Neuronal stem cell (in vitro differentiated cells): ENCODE data around the gene SLC19A1.

Experiments
- DNase-seq: peaks from one replicate; pipeline ENCODE4 v3.0.0-alpha.2; 2013; ENCODE audit warnings: low spot score
- H2AFZ ChIP-seq: one replicate; pipeline ENCODE4 v1.6.1; 2013; ENCODE audit warnings: mild to moderate bottlenecking, low read length, inconsistent platforms
- H2AK5ac ChIP-seq: 2 replicates; pipeline ENCODE4 v1.6.1; 2013; ENCODE audit warnings: low read depth, mild to moderate bottlenecking, inconsistent platforms, low read length, moderate library complexity, mixed read lengths
- H2BK120ac ChIP-seq: 2 replicates; pipeline ENCODE4 v1.6.1; 2013; ENCODE audit warnings: low read depth, mild to moderate bottlenecking, inconsistent platforms, low read length, moderate library complexity, mixed read lengths
- H2BK12ac ChIP-seq: one replicate; pipeline ENCODE4 v1.6.1; 2013; ENCODE audit warnings: low read length, inconsistent platforms
- H2BK15ac ChIP-seq: 2 replicates; pipeline ENCODE4 v1.6.1; 2013; ENCODE audit warnings: mild to moderate bottlenecking, low read length, inconsistent platforms, mixed read lengths
- H2BK5ac ChIP-seq: one replicate; pipeline ENCODE4 v1.6.1; 2013; ENCODE audit warnings: inconsistent platforms, mild to moderate bottlenecking, low read length, moderate library complexity
- H3K14ac ChIP-seq: one replicate; pipeline ENCODE4 v1.6.1; 2013; ENCODE audit warnings: low read length, inconsistent platforms
- H3K18ac ChIP-seq: 2 replicates; pipeline ENCODE4 v1.6.1; 2013; ENCODE audit warnings: low read length, inconsistent platforms
- H3K23ac ChIP-seq: 2 replicates; pipeline ENCODE4 v1.6.1; 2013; ENCODE audit warnings: low read depth, mild to moderate bottlenecking, mixed read lengths, low read length, inconsistent platforms; ENCODE audit not compliant: poor library complexity
- H3K27ac ChIP-seq: replicated peaks from 3 replicates; pipeline ENCODE4 v1.5.1; 2013; ENCODE audit warnings: low read length, inconsistent platforms
- H3K27me3 ChIP-seq, 3 experiments: 2 replicates each; pipeline ENCODE4 v1.6.1; 2013; ENCODE audit warnings: low read length in 3 of 3, mild to moderate bottlenecking in 2 of 3, inconsistent platforms in 1 of 3, low read depth in 1 of 3, mixed read lengths in 1 of 3, moderate library complexity in 1 of 3; ENCODE audit not compliant: control insufficient read depth in 3 of 3, insufficient read depth in 3 of 3
- H3K36me3 ChIP-seq, 2 donors: replicated peaks in 1 of 2; 2 replicates each; pipeline ENCODE4 v1.6.1; 2013; ENCODE audit warnings: low read length in 2 of 2; ENCODE audit not compliant: control insufficient read depth in 2 of 2, insufficient read depth in 2 of 2
- H3K4ac ChIP-seq: 2 replicates; pipeline ENCODE4 v1.6.1; 2013; ENCODE audit warnings: inconsistent platforms, mild to moderate bottlenecking, low read length, moderate library complexity
- H3K4me1 ChIP-seq, 2 donors: 1 replicate in 1 of 2; 2 replicates in 1 of 2; pipeline ENCODE4 v1.6.1; 2013; ENCODE audit warnings: low read length in 2 of 2, low read depth in 1 of 2; ENCODE audit not compliant: control insufficient read depth in 2 of 2, insufficient read depth in 1 of 2
- H3K4me2 ChIP-seq: one replicate; pipeline ENCODE4 v1.6.1; 2013; ENCODE audit warnings: mild to moderate bottlenecking, low read length, inconsistent platforms; ENCODE audit not compliant: insufficient read depth, poor library complexity, severe bottlenecking
- H3K4me3 ChIP-seq, 2 donors: 2 replicates each; pipeline ENCODE4 v1.5.1; 2013; ENCODE audit warnings: low read length in 2 of 2, mild to moderate bottlenecking in 2 of 2, inconsistent platforms in 1 of 2, moderate library complexity in 1 of 2
- H3K79me1 ChIP-seq: one replicate; pipeline ENCODE4 v1.6.1; 2013; ENCODE audit warnings: low read depth, mild to moderate bottlenecking, inconsistent platforms, low read length, moderate library complexity
- H3K9ac ChIP-seq: one replicate; pipeline ENCODE4 v1.6.1; 2013; ENCODE audit warnings: mild to moderate bottlenecking, low read depth, low read length, inconsistent platforms; ENCODE audit not compliant: poor library complexity
- H3K9me3 ChIP-seq, 2 donors: replicated peaks in 1 of 2; 2 replicates each; pipeline versions ENCODE3 to v1.6.1; 2013; ENCODE audit warnings: low read length in 2 of 2, mild to moderate bottlenecking in 2 of 2, inconsistent platforms in 1 of 2, low read depth in 1 of 2, mixed read lengths in 1 of 2, moderate library complexity in 1 of 2; ENCODE audit not compliant: control insufficient read depth in 2 of 2, insufficient read depth in 1 of 2
- H4K8ac ChIP-seq: one replicate; pipeline ENCODE4 v1.6.1; 2013; ENCODE audit warnings: low read depth, mild to moderate bottlenecking, inconsistent platforms, low read length, moderate library complexity
- H4K91ac ChIP-seq: one replicate; pipeline ENCODE4 v1.6.1; 2013; ENCODE audit warnings: low read length, low read depth, mild to moderate bottlenecking, inconsistent platforms; ENCODE audit not compliant: poor library complexity
- WGBS, 2 donors: extraction: QIAGEN DNeasy Blood & Tissue Kit; methylation state at CpG; one replicate each; pipeline ENCODE4 v1.1.7; 2013; ENCODE audit warnings: missing lambda C conversion rate in 2 of 2, mixed read lengths in 1 of 2; ENCODE audit not compliant: insufficient read length in 2 of 2, insufficient replicate concordance in 1 of 2; ENCODE audit errors: extremely low coverage in 2 of 2; 5-methylcytosine and 5-hydroxymethylcytosine counted together

The SLC19A1 gene

DNA sequence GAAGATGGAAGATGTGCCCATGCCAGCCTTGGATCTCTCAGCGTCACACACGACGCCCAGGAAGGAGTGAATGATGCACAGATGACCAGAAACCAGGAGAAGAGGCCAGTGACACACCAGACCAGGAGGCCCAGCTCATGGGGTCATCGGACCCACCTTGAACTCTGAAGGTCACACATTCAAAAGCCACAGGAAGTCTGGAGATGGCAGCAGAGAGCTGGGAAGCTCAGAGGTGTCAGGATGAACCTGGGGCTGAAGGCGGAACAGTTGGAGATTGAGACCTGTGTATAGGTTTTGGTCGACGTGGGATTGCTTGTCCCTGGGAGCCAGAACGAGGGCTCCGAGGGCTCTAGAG is 43.6 kb downstream of the SLC19A1 start:
- no peak overlapping the region for H3K9ac ChIP-seq
- peaks cover 0 to 1% of the 10 kb centered on the region in 2 donors for H3K9me3 ChIP-seq
- H2BK5ac ChIP-seq = no peak overlapping the region
- H3K23ac ChIP-seq = no peak overlapping the region
- H4K91ac ChIP-seq = no peak overlapping the region
- H3K36me3 ChIP-seq = peaks cover 0 to 20% of the 10 kb centered on the region in 2 donors
- no peak overlapping the region for H3K4ac ChIP-seq
- H2AFZ ChIP-seq = no peak overlapping the region
- no peak overlapping the region for H3K4me2 ChIP-seq
- peaks cover 2% of the 10 kb centered on the region for H3K79me1 ChIP-seq
- no peak overlapping the region for H4K8ac ChIP-seq
- no peaks in the 10 kb centered on the region for H3K4me1 ChIP-seq
- no peaks in the 10 kb centered on the region for H3K27me3 ChIP-seq
- no peak overlapping the region for H3K4me3 ChIP-seq
- no peak overlapping the region for H3K27ac ChIP-seq
- H2AK5ac ChIP-seq = no peak overlapping the region
- no peak for DNase-seq
- H2BK15ac ChIP-seq = no peak overlapping the region
- H2BK12ac ChIP-seq = no peak overlapping the region
- no CpG with 5 or more reads among the region's 9 CpGs for WGBS, 2 donors
- no peak overlapping the region for H2BK120ac ChIP-seq
- H3K18ac ChIP-seq = no peak overlapping the region
- no peak overlapping the region for H3K14ac ChIP-seq

DNA sequence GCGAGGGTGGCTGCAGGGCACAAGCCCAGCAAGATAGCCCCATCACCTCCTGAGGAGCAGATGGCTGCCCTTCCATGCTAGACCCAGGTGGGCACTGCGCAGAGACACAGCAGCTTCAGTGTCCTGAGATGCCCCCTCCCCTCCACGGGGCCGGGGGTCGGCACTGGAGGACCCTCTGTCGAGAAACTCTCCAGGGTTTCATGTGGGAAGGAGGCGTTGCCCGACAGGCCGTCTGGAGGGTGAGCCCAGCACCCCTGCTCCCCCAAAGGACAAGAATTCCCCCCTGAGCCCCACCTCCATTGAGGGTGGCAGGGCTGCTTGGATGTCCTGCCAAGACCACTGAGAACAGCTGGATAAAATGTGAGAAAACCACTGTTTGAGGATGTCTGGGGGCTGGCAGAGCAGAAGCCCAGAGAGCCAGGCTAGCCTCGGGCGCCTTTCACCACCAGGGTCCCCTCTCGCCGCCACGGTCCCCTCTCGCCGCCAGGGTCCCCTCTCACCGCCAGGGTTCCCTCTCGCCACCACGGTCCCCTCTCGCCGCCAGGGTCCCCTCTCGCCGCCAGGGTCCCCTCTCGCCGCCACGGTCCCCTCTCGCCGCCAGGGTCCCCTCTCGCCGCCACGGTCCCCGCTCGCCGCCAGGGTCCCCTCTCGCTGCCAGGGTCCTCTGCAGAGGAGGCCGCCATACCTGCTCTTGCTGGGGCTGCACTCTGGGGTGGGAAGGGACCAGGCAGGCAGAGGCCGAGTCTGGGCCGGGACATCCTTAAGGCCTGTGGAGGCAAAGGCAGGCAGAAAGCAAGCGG is 44.2 kb downstream of the SLC19A1 start:
- peaks cover 0 to 20% of the 10 kb centered on the region in 2 donors for H3K36me3 ChIP-seq
- no peak for DNase-seq

GRCh38 chr21:45496968-45497845 is 45.0 kb downstream of the SLC19A1 start:
- Histone ChIP-seq H3K23ac (no peak overlapping the region), H2BK120ac (no peak overlapping the region), H3K18ac (peak overlapping the region; percentile 28), H3K27me3 (no peaks in the 10 kb centered on the region), H2BK12ac (peak overlapping the region; percentile 73), H3K4me2 (no peak overlapping the region), H2BK15ac (no peak overlapping the region), H3K4me3 (no peak overlapping the region), H2AFZ (no peak overlapping the region), H3K4me1 (no peaks in the 10 kb centered on the region), H2AK5ac (no peak overlapping the region), H3K27ac (no peak overlapping the region), H3K79me1 (peaks cover 2% of the 10 kb centered on the region), H3K9me3 (peaks cover 0 to 1% of the 10 kb centered on the region in 2 donors), H3K9ac (no peak overlapping the region), H4K91ac (no peak overlapping the region), H2BK5ac (no peak overlapping the region), H4K8ac (no peak overlapping the region), H3K14ac (no peak overlapping the region), H3K36me3 (peaks cover 0 to 20% of the 10 kb centered on the region in 2 donors), H3K4ac (no peak overlapping the region)
- DNase-seq = no peak
- no CpG with 5 or more reads among the region's 22 CpGs for WGBS, 2 donors

More for the DNA sequence above, 44.2 kb downstream of the SLC19A1 start:
- Histone ChIP-seq H2BK5ac (no peak overlapping the region), H3K4me1 (no peaks in the 10 kb centered on the region), H3K18ac (no peak overlapping the region), H3K79me1 (peaks cover 2% of the 10 kb centered on the region), H2AFZ (no peak overlapping the region), H3K14ac (no peak overlapping the region), H3K27ac (no peak overlapping the region), H3K9ac (no peak overlapping the region), H4K91ac (no peak overlapping the region), H2BK15ac (no peak overlapping the region), H4K8ac (no peak overlapping the region), H2BK12ac (no peak overlapping the region), H3K4ac (no peak overlapping the region), H3K23ac (no peak overlapping the region), H3K9me3 (peaks cover 0 to 1% of the 10 kb centered on the region in 2 donors), H3K4me3 (peak overlapping the region in 1 of 2 donors; percentile 8), H3K27me3 (no peaks in the 10 kb centered on the region), H2AK5ac (no peak overlapping the region), H3K4me2 (no peak overlapping the region), H2BK120ac (no peak overlapping the region)
- WGBS, 2 donors = no CpG with 5 or more reads among the region's 39 CpGs
